CD4-positive, alpha-beta T cell (primary cell): ENCODE data around the gene LDLR. TPM values are rescaled to one million over a fixed set of nuclear protein-coding genes. Genes with fewer than 3 reads are reported as not detected.

Experiments
- ATAC-seq: fragments of 200-7000 bp; cut with Tn5 transposase; one replicate; pipeline ENCODE4 v1.10.0; 2022; ENCODE audit warnings: mild to moderate bottlenecking; ENCODE audit not compliant: poor library complexity
- CTCF ChIA-PET: fragments of 350-600 bp; sonication (Branson Sonifier 250); formaldehyde crosslinking; loops from one replicate; lab custom pipeline; 2021; ENCODE audit warnings: antibody characterized with exemption, inconsistent platforms; lab: Charles Lee
- POLR2A ChIA-PET: fragments of 350-600 bp; sonication (Branson Sonifier 250); formaldehyde crosslinking; loops from one replicate; lab custom pipeline; 2021; ENCODE audit warnings: antibody characterized with exemption, inconsistent platforms; lab: Charles Lee
- DNase-seq, 14 experiments: peaks; one replicate each; pipeline ENCODE4 v3.0.0-alpha.2; 2013 to 2020; ENCODE audit warnings: mixed read lengths in 2 of 14
- H3K27ac ChIP-seq, 2 donors: one replicate each; pipeline versions ENCODE4 v1.5.1 to v1.7.0; 2013; ENCODE audit warnings: low read length in 2 of 2, low read depth in 1 of 2, mild to moderate bottlenecking in 1 of 2
- H3K27me3 ChIP-seq, 2 experiments: 1 replicate in 1 of 2; 2 replicates in 1 of 2; pipeline versions ENCODE4 v1.6.1 to v1.7.0; 2013; ENCODE audit warnings: low read length in 2 of 2, control low read depth in 1 of 2, mild to moderate bottlenecking in 1 of 2, moderate library complexity in 1 of 2; ENCODE audit not compliant: insufficient read depth in 2 of 2, control insufficient read depth in 1 of 2
- H3K36me3 ChIP-seq: one replicate; pipeline ENCODE4 v1.6.1; 2013; ENCODE audit warnings: low read length, control low read depth; ENCODE audit not compliant: insufficient read depth
- H3K4me1 ChIP-seq: one replicate; pipeline ENCODE4 v1.6.1; 2013; ENCODE audit warnings: low read length, control low read depth; ENCODE audit not compliant: insufficient read depth
- H3K4me3 ChIP-seq: one replicate; pipeline ENCODE4 v1.5.1; 2013; ENCODE audit warnings: mild to moderate bottlenecking, low read length, moderate library complexity
- H3K9me3 ChIP-seq, 2 experiments: 1 replicate in 1 of 2; 2 replicates in 1 of 2; pipeline versions ENCODE4 v1.6.1 to v1.7.0; 2013; ENCODE audit warnings: low read length in 2 of 2, mild to moderate bottlenecking in 2 of 2, control low read depth in 1 of 2, moderate library complexity in 1 of 2; ENCODE audit not compliant: control insufficient read depth in 1 of 2, insufficient read depth in 1 of 2
- H3K27ac Mint-ChIP-seq: one replicate; pipeline ENCODE4 v1.8.0; 2020; ENCODE audit warnings: mixed read lengths
- H3K27me3 Mint-ChIP-seq: one replicate; pipeline ENCODE4 v1.8.0; 2021; ENCODE audit warnings: mixed read lengths
- H3K36me3 Mint-ChIP-seq: one replicate; pipeline ENCODE4 v1.8.0; 2021; ENCODE audit warnings: low read depth, mixed read lengths
- H3K4me1 Mint-ChIP-seq: one replicate; pipeline ENCODE4 v1.8.0; 2021; ENCODE audit warnings: low read depth, mixed read lengths
- H3K4me3 Mint-ChIP-seq: one replicate; pipeline ENCODE4 v1.8.0; 2020; ENCODE audit warnings: mild to moderate bottlenecking, mixed read lengths
- H3K9me3 Mint-ChIP-seq: one replicate; pipeline ENCODE4 v1.8.0; 2020; ENCODE audit warnings: mixed read lengths
- CTCF ChIP-seq: fragments of 200-600 bp; IDR thresholded peaks from one replicate; pipeline ENCODE4 v1.8.0; 2022; ENCODE audit warnings: antibody characterized with exemption, mild to moderate bottlenecking
- intact Hi-C, 2 experiments: fragments of 100-400 bp; cut with DNase I in 1 of 2; cut with micrococcal nuclease in 1 of 2; formaldehyde crosslinking; loops; one replicate each; pipeline versions ENCODE4 v1.15.1 to v1.9.0; 2023 to 2025; cut with DNase I, micrococcal nuclease
- total RNA-seq, 174 experiments: library from RNA in 2 of 174; stranded (reverse) in 2 of 174; gene quantifications; one replicate each; pipeline ENCODE4 v1.2.3 and lab custom pipeline; 2021 to 2026

Gene LDLR
- total RNA-seq, 2 experiments from 2014 or later: 32.5 to 34.0 TPM

- Mint-ChIP-seq H3K4me1 (no peaks in the 10 kb centered on the region), H3K27me3 (no peaks in the 10 kb centered on the region), H3K4me3 (no peak overlapping the region), H3K9me3 (no peaks in the 10 kb centered on the region), H3K36me3 (no peaks in the 10 kb centered on the region), H3K27ac (no peak overlapping the region)
- ATAC-seq (no peak), DNase-seq (no peak)
- no peaks in the 10 kb centered on the region for H3K4me1 ChIP-seq
- POLR2A ChIA-PET: no interaction called here
- TF ChIP-seq CTCF: no peak
- H3K36me3 ChIP-seq: no peaks in the 10 kb centered on the region
- CTCF ChIA-PET: no interaction called here
- no peaks in the 10 kb centered on the region for H3K27me3 ChIP-seq
- H3K9me3 ChIP-seq: peaks cover 0 to 10% of the 10 kb centered on the region in 2 experiments
- H3K4me3 ChIP-seq: no peak overlapping the region
- intact Hi-C loops: no loop called here
- H3K27ac ChIP-seq: no peak overlapping the region
These were observed 75.7 kb downstream of the LDLR start for GRCh38 chr19:11164879-11165406.

GRCh38 chr19:11165486-11166030 is 76.3 kb downstream of the LDLR start:
- TF ChIP-seq CTCF: no peak
- H3K9me3 ChIP-seq: peaks cover 0 to 6% of the 10 kb centered on the region in 2 experiments
- no peak for DNase-seq
- H3K4me3 Mint-ChIP-seq: no peak overlapping the region
- ATAC-seq: no peak
- no peaks in the 10 kb centered on the region for H3K36me3 Mint-ChIP-seq
- intact Hi-C loops: loop anchor here in 1 of 2 experiments (1.0 kb wide), 1 partner anchor 17 kb away; no protein-coding TSS in a partner anchor
- CTCF ChIA-PET: no interaction called here
- POLR2A ChIA-PET: no interaction called here
- no peaks in the 10 kb centered on the region for H3K4me1 ChIP-seq
- no peak overlapping the region for H3K4me3 ChIP-seq
- no peaks in the 10 kb centered on the region for H3K36me3 ChIP-seq
- H3K27me3 Mint-ChIP-seq: no peaks in the 10 kb centered on the region
- H3K9me3 Mint-ChIP-seq: no peaks in the 10 kb centered on the region
- H3K4me1 Mint-ChIP-seq: no peaks in the 10 kb centered on the region
- no peak overlapping the region for H3K27ac ChIP-seq
- no peak overlapping the region for H3K27ac Mint-ChIP-seq
- no peaks in the 10 kb centered on the region for H3K27me3 ChIP-seq

- ATAC-seq: no peak
- H3K36me3 Mint-ChIP-seq: no peaks in the 10 kb centered on the region
- H3K4me1 Mint-ChIP-seq: no peaks in the 10 kb centered on the region
- no peaks in the 10 kb centered on the region for H3K9me3 ChIP-seq
- no peak overlapping the region for H3K4me3 ChIP-seq
- no peaks in the 10 kb centered on the region for H3K27me3 ChIP-seq
- intact Hi-C loops: loop anchor here in 1 of 2 experiments (1.0 kb wide), 1 partner anchor 18 kb away; no protein-coding TSS in a partner anchor
- DNase-seq: no peak
- no peak overlapping the region for H3K4me3 Mint-ChIP-seq
- no peaks in the 10 kb centered on the region for H3K4me1 ChIP-seq
- no peak for TF ChIP-seq CTCF
- H3K9me3 Mint-ChIP-seq: no peaks in the 10 kb centered on the region
- no peak overlapping the region for H3K27ac Mint-ChIP-seq
- ChIA-PET CTCF (no interaction called here), POLR2A (no interaction called here)
- H3K36me3 ChIP-seq: no peaks in the 10 kb centered on the region
- H3K27ac ChIP-seq: no peak overlapping the region
- H3K27me3 Mint-ChIP-seq: no peaks in the 10 kb centered on the region
These were observed 77.2 kb downstream of the LDLR start for GRCh38 chr19:11166281-11167142.
